HCT116 (cell line): ENCODE data around the gene TROAP. TPM values are rescaled to one million over a fixed set of nuclear protein-coding genes. Genes with fewer than 3 reads are reported as not detected.
"Not testable (repeated sequence)": the region's sequence is repeated elsewhere in the genome, so short reads cannot be mapped to it uniquely, and the experiment has no call there.

ENCODE experiments used
- ATAC-seq: fragments of 200-7000 bp; cut with Tn5 transposase; 2 replicates; pipeline ENCODE4 v1.9.1; 2020; ENCODE audit warnings: mild to moderate bottlenecking, moderate library complexity
- BruUV-seq: library from RNA; stranded (reverse); fragments of 400-500 nt; replicated peaks from 2 replicates; lab custom pipeline; 2021; lab: Mats Ljungman, UMichigan
- CTCF ChIA-PET: fragments of 300-600 bp; sonication (Branson Sonifier 250); formaldehyde crosslinking; loops from one replicate; lab custom pipeline; 2021; ENCODE audit warnings: antibody characterized with exemption; lab: Charles Lee
- POLR2A ChIA-PET: fragments of 300-600, 350-600 bp; sonication (Branson Sonifier 250); formaldehyde crosslinking; loops from one replicate; lab custom pipeline; 2021; ENCODE audit warnings: antibody characterized with exemption; lab: Charles Lee
- RAD21 ChIA-PET, 2 experiments: fragments of 300-600 bp; sonication (Branson Sonifier 250); formaldehyde crosslinking; loops; one replicate each; lab custom pipeline; 2023; ENCODE audit warnings: low total read pairs in 2 of 2; ENCODE audit not compliant: uncharacterized antibody in 2 of 2, unreplicated experiment in 2 of 2, low non-redundant PET in 1 of 2; lab: Charles Lee
- DNase-seq: peaks from one replicate; pipeline ENCODE4 v3.0.0-alpha.2; 2010; ENCODE audit warnings: low read depth, low spot score
- H2AFZ ChIP-seq: fragments of 200-600 bp; shearing (Covaris generic), sonication (generic); 2 replicates; pipeline ENCODE4 v1.6.1; 2017; ENCODE audit warnings: low read depth, mixed run types, mixed read lengths, antibody characterized with exemption, low read length; ENCODE audit not compliant: poor library complexity, severe bottlenecking
- H3K27ac ChIP-seq: 2 replicates; pipeline ENCODE4 v1.5.1; 2012; ENCODE audit warnings: low read depth, low read length
- H3K27me3 ChIP-seq: fragments of 200-600 bp; sonication (generic); 2 replicates; pipeline ENCODE4 v1.6.1; 2016; ENCODE audit warnings: mixed run types, low read length, mixed read lengths; ENCODE audit not compliant: insufficient read depth
- H3K36me3 ChIP-seq, 2 experiments: fragments of 200-500 bp in 1 of 2; fragments of 200-600 bp in 1 of 2; sonication (Bioruptor generic) in 1 of 2; sonication (generic) in 1 of 2; 2 replicates each; pipeline versions ENCODE4 v1.5.1 to v1.6.1; 2014 to 2016; ENCODE audit warnings: low read length in 2 of 2, inconsistent platforms in 1 of 2, mixed read lengths in 1 of 2, mixed run types in 1 of 2; ENCODE audit not compliant: insufficient read depth in 2 of 2, control insufficient read depth in 1 of 2
- H3K4me1 ChIP-seq, 2 experiments: fragments of 200-600 bp in 1 of 2; sonication (generic) in 1 of 2; 2 replicates each; pipeline versions ENCODE4 v1.5.1 to v1.6.1; 2012 to 2017; ENCODE audit warnings: low read length in 2 of 2, inconsistent platforms in 1 of 2, mild to moderate bottlenecking in 1 of 2, mixed read lengths in 1 of 2, mixed run types in 1 of 2, moderate library complexity in 1 of 2; ENCODE audit not compliant: insufficient read depth in 2 of 2, control insufficient read depth in 1 of 2
- H3K4me2 ChIP-seq: fragments of 200-600 bp; sonication (generic); 2 replicates; pipeline ENCODE4 v1.6.1; 2017; ENCODE audit warnings: mixed run types, low read length, mixed read lengths
- H3K4me3 ChIP-seq, 2 experiments: fragments of 200-600 bp in 1 of 2; sonication (generic) in 1 of 2; replicated peaks in 1 of 2; 2 replicates each; pipeline ENCODE4 v1.5.1; 2011 to 2016; ENCODE audit warnings: low read length in 2 of 2, control low read depth in 1 of 2, low read depth in 1 of 2, mild to moderate bottlenecking in 1 of 2, mixed read lengths in 1 of 2, mixed run types in 1 of 2
- H3K79me2 ChIP-seq: fragments of 200-600 bp; sonication (generic); 2 replicates; pipeline ENCODE4 v1.6.1; 2017; ENCODE audit warnings: mild to moderate bottlenecking, mixed run types, low read length, moderate library complexity, mixed read lengths; ENCODE audit not compliant: insufficient read depth
- H3K9ac ChIP-seq: fragments of 200-600 bp; sonication (generic); 2 replicates; pipeline ENCODE4 v1.6.1; 2016; ENCODE audit warnings: low read length, mixed read lengths
- H3K9me2 ChIP-seq: fragments of 200-600 bp; sonication (generic), shearing (Covaris generic); 2 replicates; pipeline ENCODE4 v1.6.1; 2017; ENCODE audit warnings: mixed run types, mild to moderate bottlenecking, moderate library complexity; ENCODE audit not compliant: insufficient read depth
- H3K9me3 ChIP-seq, 2 experiments: fragments of 200-500 bp in 1 of 2; fragments of 200-600 bp in 1 of 2; sonication (Bioruptor generic) in 1 of 2; sonication (generic) in 1 of 2; 2 replicates each; pipeline ENCODE4 v1.6.1; 2014 to 2017; ENCODE audit warnings: low read length in 2 of 2, mixed read lengths in 2 of 2, inconsistent platforms in 1 of 2, low read depth in 1 of 2, mild to moderate bottlenecking in 1 of 2, mixed run types in 1 of 2, moderate library complexity in 1 of 2; ENCODE audit not compliant: control insufficient read depth in 1 of 2, insufficient read depth in 1 of 2
- H4K20me1 ChIP-seq: fragments of 200-600 bp; sonication (generic), shearing (Covaris generic); 2 replicates; pipeline ENCODE4 v1.6.1; 2017; ENCODE audit warnings: mixed run types, mild to moderate bottlenecking, moderate library complexity; ENCODE audit not compliant: insufficient read depth
- ATF3 ChIP-seq: IDR thresholded peaks from 2 replicates; pipeline ENCODE4 v1.6.1; 2012
- YY1 ChIP-seq: IDR thresholded peaks from 2 replicates; pipeline ENCODE4 v1.6.1; 2011; ENCODE audit warnings: low read length, low read depth, moderate library complexity, mild to moderate bottlenecking; ENCODE audit not compliant: insufficient replicate concordance; ENCODE audit errors: extremely low read depth
- intact Hi-C: fragments of 100-400 bp; cut with micrococcal nuclease; formaldehyde crosslinking; loops from 2 replicates; pipeline ENCODE4 v1.10.0; 2022
- total RNA-seq: library from RNA; stranded (reverse); gene quantifications from one replicate; pipeline ENCODE4 v1.2.1, GENCODE V29; 2021; ENCODE audit not compliant: unreplicated experiment
- TF ChIP-seq, protein P1 (sequence below), 3 experiments: fragments of 200-600 bp in 1 of 3; sonication (generic) in 1 of 3; IDR thresholded peaks in 2 of 3; conservative IDR thresholded peaks in 1 of 3; 2 replicates each; pipeline ENCODE4 v1.5.1; 2012 to 2017; ENCODE audit warnings: low read depth in 2 of 3, low read length in 2 of 3, antibody characterized with exemption in 1 of 3, borderline replicate concordance in 1 of 3, control low read depth in 1 of 3, mild to moderate bottlenecking in 1 of 3, mixed read lengths in 1 of 3, mixed run types in 1 of 3, moderate library complexity in 1 of 3; ENCODE audit not compliant: insufficient read depth in 1 of 3

The TROAP gene
- total RNA-seq, 1 experiment from 2014 or later: 99.1 TPM

- TF ChIP-seq, protein P1, sequence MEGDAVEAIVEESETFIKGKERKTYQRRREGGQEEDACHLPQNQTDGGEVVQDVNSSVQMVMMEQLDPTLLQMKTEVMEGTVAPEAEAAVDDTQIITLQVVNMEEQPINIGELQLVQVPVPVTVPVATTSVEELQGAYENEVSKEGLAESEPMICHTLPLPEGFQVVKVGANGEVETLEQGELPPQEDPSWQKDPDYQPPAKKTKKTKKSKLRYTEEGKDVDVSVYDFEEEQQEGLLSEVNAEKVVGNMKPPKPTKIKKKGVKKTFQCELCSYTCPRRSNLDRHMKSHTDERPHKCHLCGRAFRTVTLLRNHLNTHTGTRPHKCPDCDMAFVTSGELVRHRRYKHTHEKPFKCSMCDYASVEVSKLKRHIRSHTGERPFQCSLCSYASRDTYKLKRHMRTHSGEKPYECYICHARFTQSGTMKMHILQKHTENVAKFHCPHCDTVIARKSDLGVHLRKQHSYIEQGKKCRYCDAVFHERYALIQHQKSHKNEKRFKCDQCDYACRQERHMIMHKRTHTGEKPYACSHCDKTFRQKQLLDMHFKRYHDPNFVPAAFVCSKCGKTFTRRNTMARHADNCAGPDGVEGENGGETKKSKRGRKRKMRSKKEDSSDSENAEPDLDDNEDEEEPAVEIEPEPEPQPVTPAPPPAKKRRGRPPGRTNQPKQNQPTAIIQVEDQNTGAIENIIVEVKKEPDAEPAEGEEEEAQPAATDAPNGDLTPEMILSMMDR (IDR thresholded peaks at IDR 0.05 in 2 of 3, conservative IDR thresholded peaks at IDR 0.05 in 1 of 3; ENCODE audit: borderline replicate concordance in 1 of 3, insufficient read depth in 1 of 3, low read depth in 2 of 3, low read length in 2 of 3): no peak
- no peak for TF ChIP-seq ATF3
- TF ChIP-seq YY1: no peak
These were observed 8.2 kb upstream of the TROAP start (continued) for GRCh38 chr12:49314811-49315210.

DNA sequence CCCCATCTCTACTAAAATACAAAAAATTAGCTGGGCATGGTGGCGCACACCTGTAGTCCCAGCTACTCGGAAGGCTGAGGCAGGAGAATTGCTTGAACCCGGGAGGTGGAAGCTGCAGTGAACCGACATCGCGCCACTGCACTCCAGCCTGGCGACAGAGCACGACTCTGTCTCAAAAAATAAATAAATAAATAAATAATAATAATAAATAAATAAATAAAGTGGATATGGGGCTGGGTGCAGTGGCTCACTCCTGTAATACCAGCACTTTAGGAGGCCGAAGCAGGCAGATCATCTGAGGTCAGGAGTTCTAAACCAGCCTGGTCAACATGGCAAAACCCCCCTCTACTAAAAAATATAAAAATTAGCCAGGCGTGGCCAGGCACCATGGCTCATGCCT lies 5.9 kb upstream of the TROAP start:
- H3K27me3 ChIP-seq, H3K79me2 ChIP-seq, H3K27ac ChIP-seq, H4K20me1 ChIP-seq, ATAC-seq, BruUV-seq, H3K4me2 ChIP-seq, CTCF ChIA-PET, H3K9me3 ChIP-seq, H3K36me3 ChIP-seq, intact Hi-C loops, POLR2A ChIA-PET, H3K4me3 ChIP-seq, H3K9me2 ChIP-seq, H2AFZ ChIP-seq, RAD21 ChIA-PET, DNase-seq, H3K9ac ChIP-seq: not testable (repeated sequence)
- peaks cover 11 to 18% of the 10 kb centered on the region in 2 experiments; a peak in 3 of 4 replicates for H3K4me1 ChIP-seq

GRCh38 chr12:49320411-49321103 lies 2.5 kb upstream of the TROAP start:
- BruUV-seq, intact Hi-C loops, H2AFZ ChIP-seq, H3K36me3 ChIP-seq, H3K27me3 ChIP-seq, H3K4me2 ChIP-seq, H3K9ac ChIP-seq, ATAC-seq, H3K9me2 ChIP-seq, H3K27ac ChIP-seq, RAD21 ChIA-PET, H4K20me1 ChIP-seq, H3K4me3 ChIP-seq, H3K9me3 ChIP-seq, DNase-seq: not testable (repeated sequence)
- POLR2A ChIA-PET: interaction anchor here (0.7 to 0.8 kb wide), 3 partner anchors 27 to 80 kb away, joined by 4 to 6 read pairs (median 4); no protein-coding TSS in a partner anchor
- Histone ChIP-seq H3K79me2 (peaks cover 19% of the 10 kb centered on the region), H3K4me1 (peaks cover 13 to 20% of the 10 kb centered on the region in 2 experiments)
- CTCF ChIA-PET: interaction anchor here (1.2 to 2.7 kb wide), 3 partner anchors 11 to 23 kb away, joined by 3 to 21 read pairs (median 5); no protein-coding TSS in a partner anchor
